LoVo (cell line): ENCODE results near the gene FAM181B.
"Not testable (repeated sequence)": the region's sequence is repeated elsewhere in the genome, so short reads cannot be mapped to it uniquely, and the experiment has no call there.

Source experiments
- DNase-seq: peaks from one replicate; pipeline ENCODE4 v3.0.0-alpha.2; 2016; ENCODE audit warnings: low spot score

FAM181B gene

GRCh38 chr11:82732348-82732733 lies 1.3 kb downstream of the FAM181B start:
- DNase-seq = no peak

GRCh38 chr11:82731691-82732277 lies 1.9 kb downstream of the FAM181B start:
- no peak for DNase-seq

GRCh38 chr11:82730754-82731153 lies 2.9 kb downstream of the FAM181B start:
- DNase-seq = no peak

- no peak for DNase-seq
These were observed 3.4 kb downstream of the FAM181B start for GRCh38 chr11:82730286-82730685.

GRCh38 chr11:82724026-82724425 lies 9.6 kb downstream of the FAM181B start:
- DNase-seq = no peak

- DNase-seq = no peak
These were observed 11.4 kb downstream of the FAM181B start for GRCh38 chr11:82722231-82722630.

- DNase-seq = no peak
These were observed 13.2 kb downstream of the FAM181B start for GRCh38 chr11:82720267-82721065.

- no peak for DNase-seq
These were observed 14.1 kb downstream of the FAM181B start for GRCh38 chr11:82719361-82720105.

GRCh38 chr11:82718821-82719220 lies 14.8 kb downstream of the FAM181B start:
- DNase-seq = no peak

GRCh38 chr11:82718307-82718706 lies 15.4 kb downstream of the FAM181B start:
- peak; percentile 47 for DNase-seq

- DNase-seq = no peak
These were observed 19.1 kb downstream of the FAM181B start for GRCh38 chr11:82714346-82715174.

GRCh38 chr11:82711648-82712047 lies 22.0 kb downstream of the FAM181B start:
- no peak for DNase-seq

- DNase-seq = no peak
These were observed 29.9 kb downstream of the FAM181B start for GRCh38 chr11:82703796-82704195.

- no peak for DNase-seq
These were observed 30.4 kb downstream of the FAM181B start for GRCh38 chr11:82703226-82703625.

- DNase-seq = no peak
These were observed 31.7 kb downstream of the FAM181B start for GRCh38 chr11:82701847-82702520.

GRCh38 chr11:82698576-82699352 lies 34.9 kb downstream of the FAM181B start:
- no peak for DNase-seq

GRCh38 chr11:82692981-82693380 lies 40.7 kb downstream of the FAM181B start:
- no peak for DNase-seq

GRCh38 chr11:82689347-82689746 lies 44.3 kb downstream of the FAM181B start:
- DNase-seq = not testable (repeated sequence)

GRCh38 chr11:82686211-82686610 lies 47.5 kb downstream of the FAM181B start:
- DNase-seq = no peak

GRCh38 chr11:82683029-82683428 lies 50.6 kb downstream of the FAM181B start:
- no peak for DNase-seq
